Testis (tissue), 3 donors: ENCODE results near the gene COL15A1. TPM values are rescaled to one million over a fixed set of nuclear protein-coding genes. Genes with fewer than 3 reads are reported as not detected.
"Not testable (repeated sequence)": the region's sequence is repeated elsewhere in the genome, so short reads cannot be mapped to it uniquely, and the experiment has no call there.

ENCODE experiments used
- DNase-seq: peaks from one replicate; pipeline ENCODE4 v3.0.0-alpha.2; 2019
- H3K27ac ChIP-seq, 2 donors: fragments of 200-600 bp; sonication (generic); one replicate each; pipeline ENCODE4 v1.5.1; 2019
- H3K27me3 ChIP-seq: fragments of 200-600 bp; sonication (generic); one replicate; pipeline ENCODE4 v1.5.1; 2019
- H3K36me3 ChIP-seq: fragments of 200-600 bp; sonication (generic); one replicate; pipeline ENCODE4 v1.5.1; 2017; ENCODE audit warnings: low read depth; ENCODE audit errors: missing control alignments
- H3K4me1 ChIP-seq: fragments of 200-600 bp; sonication (generic); one replicate; pipeline ENCODE4 v1.5.1; 2019
- H3K4me3 ChIP-seq, 2 donors: fragments of 200-600 bp; sonication (generic); one replicate each; pipeline ENCODE4 v1.5.1; 2017 to 2019
- H3K9me3 ChIP-seq: fragments of 200-600 bp; sonication (generic); one replicate; pipeline ENCODE4 v1.5.1; 2017
- CTCF ChIP-seq, 3 experiments: fragments of 450-650 bp in 2 of 3; fragments of 200-600 bp in 1 of 3; sonication (generic) in 1 of 3; IDR thresholded peaks; one replicate each; pipeline ENCODE4 v1.5.1; 2016 to 2019; ENCODE audit warnings: antibody characterized with exemption in 3 of 3, mild to moderate bottlenecking in 2 of 3, moderate library complexity in 1 of 3
- POLR2A ChIP-seq: fragments of 450-650 bp; IDR thresholded peaks from one replicate; pipeline ENCODE4 v1.6.1; 2017; ENCODE audit warnings: antibody characterized with exemption, mild to moderate bottlenecking, moderate library complexity
- WGBS, 2 donors: methylation state at CpG; one replicate each; pipeline ENCODE4 v1.1.5; 2018; 5-methylcytosine and 5-hydroxymethylcytosine counted together
- intact Hi-C: fragments of 100-400 bp; cut with DNase I; formaldehyde crosslinking; loops from one replicate; pipeline ENCODE4 v1.15.1; 2023; ENCODE audit warnings: low total_unique reads
- polyA plus RNA-seq: library from polyadenylated mRNA; stranded (reverse); fragments of 350-450 nt; fragmentation: Illumina TruSeq; extraction: RNeasy Lipid Tissue Mini Kit (QIAGEN cat#74804); gene quantifications from one replicate; pipeline ENCODE4 v1.2.3, GENCODE V29; 2014; ENCODE audit warnings: low read depth, low replicate concordance; ENCODE audit not compliant: insufficient read depth
- total RNA-seq, 2 donors: library from RNA; depleted of rRNA; stranded (reverse); fragments of >200 nt; gene quantifications; one replicate each; pipeline ENCODE4 v1.2.3, GENCODE V29; 2016

COL15A1 gene
- total and polyA plus RNA-seq, 3 donors from 2014 or later = 37.2 to 55.5 (median 49.4) TPM

DNA sequence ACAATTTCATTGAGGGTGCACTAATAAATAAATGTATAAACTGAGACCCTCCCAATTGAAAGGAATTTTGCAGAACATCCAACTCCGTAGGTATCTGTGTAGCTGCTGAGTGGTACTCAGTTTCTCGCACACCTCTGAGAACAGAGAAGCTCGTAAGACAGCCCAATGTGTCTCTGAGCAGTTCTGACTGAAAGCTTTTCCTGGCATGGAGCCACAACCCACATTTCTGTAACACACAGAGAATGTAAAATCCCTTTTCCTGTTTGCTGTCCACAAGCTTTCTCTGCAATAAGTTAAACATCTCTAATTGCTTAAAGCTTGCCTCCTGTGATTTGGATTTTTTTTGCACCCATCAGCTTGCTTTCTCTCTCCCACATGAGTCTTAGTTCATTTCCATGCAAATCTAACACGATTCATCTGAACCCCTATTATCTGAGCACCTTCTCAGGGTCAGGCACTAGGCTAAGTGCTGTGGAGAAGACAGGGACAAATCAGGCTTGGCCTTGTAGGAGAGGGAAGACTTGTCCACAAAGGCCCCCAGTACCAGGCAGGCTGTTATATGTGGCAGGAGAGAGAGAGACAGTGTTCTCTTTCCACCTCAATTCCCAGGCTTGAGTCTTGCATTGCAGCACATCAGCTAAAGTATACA is 44.2 kb upstream of the COL15A1 start:
- 53 to 66% methylated on average over 4 of the region's 4 CpGs for WGBS, 2 donors
- H3K36me3 ChIP-seq = no peaks in the 10 kb centered on the region
- intact Hi-C loops = no loop called here
- no peak overlapping the region for H3K4me3 ChIP-seq
- peaks cover 4% of the 10 kb centered on the region for H3K4me1 ChIP-seq
- H3K27me3 ChIP-seq = no peaks in the 10 kb centered on the region
- no peaks in the 10 kb centered on the region for H3K9me3 ChIP-seq
- DNase-seq = no peak
- no peak for TF ChIP-seq POLR2A
- no peak for TF ChIP-seq CTCF (IDR thresholded peaks at IDR 0.05)
- no peak overlapping the region for H3K27ac ChIP-seq

DNA sequence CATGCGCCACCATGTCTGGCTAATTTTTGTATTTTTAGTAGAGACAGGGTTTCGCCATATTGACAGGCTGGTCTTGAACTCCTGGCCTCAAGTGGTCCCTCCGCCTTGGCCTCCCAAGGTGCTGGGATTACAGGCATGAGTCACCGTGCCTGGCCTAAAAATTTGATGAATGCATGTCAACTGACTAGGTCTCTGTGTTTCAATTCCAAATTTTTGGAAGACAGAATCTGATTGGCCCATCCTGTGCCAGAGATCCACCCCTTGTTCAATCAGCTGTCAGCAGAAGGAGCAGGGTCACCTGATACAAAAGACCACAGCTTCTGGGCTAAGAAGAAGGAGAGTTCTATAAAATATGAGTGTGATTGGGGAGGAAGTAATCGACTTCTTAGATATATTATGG is 43.5 kb upstream of the COL15A1 start:
- no peak for TF ChIP-seq POLR2A
- no peak for TF ChIP-seq CTCF (IDR thresholded peaks at IDR 0.05)
- WGBS, 2 donors = 97 to 98% methylated on average over 5 of the region's 5 CpGs
- no peaks in the 10 kb centered on the region for H3K9me3 ChIP-seq
- no peak for DNase-seq
- peaks cover 4% of the 10 kb centered on the region for H3K4me1 ChIP-seq
- no peaks in the 10 kb centered on the region for H3K27me3 ChIP-seq
- no peak overlapping the region for H3K4me3 ChIP-seq
- no peak overlapping the region for H3K27ac ChIP-seq
- intact Hi-C loops = no loop called here
- no peaks in the 10 kb centered on the region for H3K36me3 ChIP-seq

DNA sequence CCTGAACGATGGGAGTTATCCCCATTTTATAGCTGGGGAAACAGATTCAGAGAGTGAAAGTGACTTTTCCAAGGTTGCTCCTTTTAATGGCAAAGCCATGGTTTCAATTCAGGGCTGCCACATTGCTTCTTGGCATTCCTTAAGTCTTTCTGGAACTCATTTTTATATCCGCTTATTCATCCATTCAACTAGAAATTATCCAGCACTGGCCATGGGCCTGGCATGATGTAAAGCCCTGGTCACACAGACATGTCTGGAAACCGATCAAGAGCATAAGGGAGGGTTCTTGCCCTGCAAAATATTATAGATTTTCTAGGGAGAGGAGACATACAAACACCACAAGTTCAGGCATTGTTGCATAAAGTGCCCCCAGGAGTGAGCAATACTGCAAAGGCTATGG is 43.0 kb upstream of the COL15A1 start:
- no peaks in the 10 kb centered on the region for H3K36me3 ChIP-seq

DNA sequence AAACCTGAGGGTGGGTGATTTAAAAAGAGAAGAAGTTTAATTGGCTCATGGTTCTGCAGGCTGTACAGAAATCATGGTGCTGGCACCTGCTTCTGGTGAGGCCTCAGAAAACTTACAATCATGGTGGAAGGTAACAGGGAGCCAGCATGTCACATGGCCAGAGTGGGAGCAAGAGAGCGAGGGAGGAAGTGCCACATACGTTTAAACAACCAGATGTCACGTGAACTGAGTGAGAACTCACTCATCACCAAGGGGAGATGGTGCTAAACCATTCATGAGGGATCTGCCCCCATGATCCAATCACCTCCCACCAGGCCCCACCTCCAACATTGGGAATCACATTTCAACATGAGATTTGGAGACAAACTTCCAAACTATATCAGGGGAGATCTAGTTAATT is 41.9 kb upstream of the COL15A1 start:
- H3K27ac ChIP-seq, intact Hi-C loops, H3K36me3 ChIP-seq, H3K4me3 ChIP-seq, DNase-seq, H3K27me3 ChIP-seq, H3K9me3 ChIP-seq: not testable (repeated sequence)
- 86 to 88% methylated on average over 3 of the region's 3 CpGs for WGBS, 2 donors
- H3K4me1 ChIP-seq = peaks cover 14% of the 10 kb centered on the region

More for the DNA sequence above, 43.0 kb upstream of the COL15A1 start:
- WGBS, 2 donors = 88 to 95% methylated on average over 3 of the region's 3 CpGs
- Histone ChIP-seq H3K27me3 (no peaks in the 10 kb centered on the region), H3K9me3 (no peaks in the 10 kb centered on the region), H3K4me1 (peaks cover 4% of the 10 kb centered on the region), H3K27ac (no peak overlapping the region), H3K4me3 (no peak overlapping the region)
- TF ChIP-seq POLR2A = no peak
- no peak for TF ChIP-seq CTCF (IDR thresholded peaks at IDR 0.05)
- intact Hi-C loops = no loop called here
- no peak for DNase-seq

GRCh38 chr9:98902516-98902915 is 41.2 kb upstream of the COL15A1 start:
- 89 to 100% methylated on average over 1 of the region's 1 CpG for WGBS, 2 donors
- TF ChIP-seq POLR2A (no peak), CTCF (IDR thresholded peaks at IDR 0.05) (no peak)

More at GRCh38 chr9:98902516-98902915, 41.2 kb upstream of the COL15A1 start:
- Histone ChIP-seq H3K4me3 (no peak overlapping the region), H3K4me1 (peaks cover 15% of the 10 kb centered on the region), H3K27ac (no peak overlapping the region), H3K36me3 (no peaks in the 10 kb centered on the region), H3K27me3 (no peaks in the 10 kb centered on the region), H3K9me3 (no peaks in the 10 kb centered on the region)
- intact Hi-C loops = no loop called here
- DNase-seq = no peak
